NT2/D1 (cell line): Measurements from ENCODE around the gene FRMD8.

Experiments used
- DNase-seq: peaks from one replicate; pipeline ENCODE4 v3.0.0-alpha.2; 2011; ENCODE audit warnings: low read depth, low spot score
- H3K27me3 ChIP-seq: 2 replicates; pipeline ENCODE4 v1.6.0; 2011; ENCODE audit warnings: mild to moderate bottlenecking; ENCODE audit not compliant: insufficient read length, insufficient read depth
- H3K36me3 ChIP-seq: 2 replicates; pipeline ENCODE4 v1.6.1; 2011; ENCODE audit warnings: mild to moderate bottlenecking, low read length, mixed read lengths; ENCODE audit not compliant: insufficient read depth, insufficient read length
- H3K4me1 ChIP-seq: 2 replicates; pipeline ENCODE4 v1.5.1; 2011; ENCODE audit not compliant: insufficient read depth, insufficient read length
- H3K4me3 ChIP-seq: 2 replicates; pipeline ENCODE4 v1.5.1; 2011; ENCODE audit warnings: low read depth; ENCODE audit not compliant: insufficient read length
- H3K9ac ChIP-seq: 2 replicates; pipeline ENCODE4 v1.6.0; 2011; ENCODE audit warnings: low read depth; ENCODE audit not compliant: insufficient read length
- H3K9me3 ChIP-seq: 2 replicates; pipeline ENCODE4 v1.5.1; 2011; ENCODE audit warnings: mild to moderate bottlenecking, low read length; ENCODE audit not compliant: insufficient read depth
- SUZ12 ChIP-seq: IDR thresholded peaks from 2 replicates; pipeline ENCODE4 v1.6.1; 2011; ENCODE audit not compliant: insufficient read length, insufficient read depth; ENCODE audit errors: extremely low read depth
- YY1 ChIP-seq: IDR thresholded peaks from 2 replicates; pipeline ENCODE4 v1.6.1; 2011; ENCODE audit not compliant: insufficient read length, insufficient read depth
- ZNF274 ChIP-seq: IDR thresholded peaks from 2 replicates; pipeline ENCODE4 v1.6.1; 2011; ENCODE audit warnings: mild to moderate bottlenecking, low read depth, low read length

The FRMD8 gene

DNA sequence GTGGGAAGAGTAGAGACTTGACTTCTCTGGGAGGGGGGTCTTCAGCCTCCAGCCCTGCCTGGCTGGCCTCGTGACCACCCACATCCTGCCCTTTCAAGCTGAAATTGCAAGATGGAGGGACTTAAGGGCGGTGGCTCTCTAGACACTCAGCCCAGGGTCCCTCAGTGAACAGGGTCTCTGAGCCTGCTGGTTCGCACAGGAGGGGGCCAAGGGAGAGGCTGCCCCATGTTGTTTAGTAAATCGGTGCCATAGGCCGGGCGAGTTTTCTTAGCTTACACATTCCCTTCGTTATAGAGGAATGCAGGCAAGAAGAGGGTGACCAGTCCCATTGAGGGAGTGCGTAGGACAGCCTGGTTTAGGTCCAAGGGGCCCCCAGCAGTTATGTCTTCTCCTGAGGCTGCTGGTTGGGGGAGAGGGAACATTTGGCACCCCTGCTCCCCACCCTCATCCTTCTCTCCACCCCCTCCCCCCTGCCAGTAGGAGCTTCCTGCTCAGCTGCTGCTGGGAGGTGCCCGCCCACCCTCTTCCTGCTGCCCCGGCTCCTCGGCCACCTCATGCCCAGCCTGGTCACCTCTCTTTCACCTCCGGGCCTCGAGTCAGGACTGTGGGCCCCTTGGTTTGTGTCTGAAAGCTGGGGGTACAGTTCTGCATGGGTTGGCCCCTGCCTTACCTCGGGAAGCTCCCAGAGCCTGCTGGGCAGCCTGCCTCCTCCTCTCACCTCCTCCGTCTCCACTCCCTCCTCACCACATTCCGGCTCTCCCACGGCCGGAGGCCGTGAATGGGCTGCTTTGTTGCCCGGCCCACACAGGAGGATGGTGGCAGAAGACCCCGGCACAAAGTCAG, 3.9 kb downstream of the FRMD8 start:
- Histone ChIP-seq H3K9me3 (no peaks in the 10 kb centered on the region), H3K9ac (peak overlapping the region; percentile 37), H3K4me1 (peaks cover 44% of the 10 kb centered on the region), H3K36me3 (peaks cover 66% of the 10 kb centered on the region), H3K4me3 (no peak overlapping the region), H3K27me3 (no peaks in the 10 kb centered on the region)
- DNase-seq = no peak
- TF ChIP-seq ZNF274 (no peak), SUZ12 (no peak), YY1 (no peak)

DNA sequence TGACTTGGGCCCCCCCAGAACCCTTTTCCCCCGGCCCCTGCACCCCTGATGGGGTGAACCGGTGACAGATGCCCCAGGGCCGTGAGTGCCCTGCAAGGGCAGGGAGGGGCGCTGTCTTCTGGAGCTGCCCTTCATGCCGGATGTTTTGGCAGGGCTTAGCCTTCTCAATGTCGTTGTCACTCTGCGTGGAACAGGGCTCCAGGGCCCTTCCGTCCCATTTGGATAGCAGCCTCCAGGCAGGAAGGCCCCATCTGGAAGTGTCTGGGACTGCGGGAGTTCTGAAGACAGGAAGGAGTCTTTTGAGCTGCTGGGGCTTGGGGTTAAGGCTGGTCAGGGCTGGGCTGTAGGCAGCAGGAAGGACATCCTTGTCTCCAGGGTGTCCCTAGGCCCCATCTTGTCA, 4.6 kb downstream of the FRMD8 start:
- Histone ChIP-seq H3K4me3 (no peak overlapping the region), H3K9me3 (no peaks in the 10 kb centered on the region), H3K4me1 (peaks cover 44% of the 10 kb centered on the region), H3K9ac (peak overlapping the region; percentile 23), H3K36me3 (peaks cover 72% of the 10 kb centered on the region), H3K27me3 (no peaks in the 10 kb centered on the region)
- no peak for TF ChIP-seq YY1
- no peak for TF ChIP-seq SUZ12
- no peak for TF ChIP-seq ZNF274
- peak; percentile 42 for DNase-seq

DNA sequence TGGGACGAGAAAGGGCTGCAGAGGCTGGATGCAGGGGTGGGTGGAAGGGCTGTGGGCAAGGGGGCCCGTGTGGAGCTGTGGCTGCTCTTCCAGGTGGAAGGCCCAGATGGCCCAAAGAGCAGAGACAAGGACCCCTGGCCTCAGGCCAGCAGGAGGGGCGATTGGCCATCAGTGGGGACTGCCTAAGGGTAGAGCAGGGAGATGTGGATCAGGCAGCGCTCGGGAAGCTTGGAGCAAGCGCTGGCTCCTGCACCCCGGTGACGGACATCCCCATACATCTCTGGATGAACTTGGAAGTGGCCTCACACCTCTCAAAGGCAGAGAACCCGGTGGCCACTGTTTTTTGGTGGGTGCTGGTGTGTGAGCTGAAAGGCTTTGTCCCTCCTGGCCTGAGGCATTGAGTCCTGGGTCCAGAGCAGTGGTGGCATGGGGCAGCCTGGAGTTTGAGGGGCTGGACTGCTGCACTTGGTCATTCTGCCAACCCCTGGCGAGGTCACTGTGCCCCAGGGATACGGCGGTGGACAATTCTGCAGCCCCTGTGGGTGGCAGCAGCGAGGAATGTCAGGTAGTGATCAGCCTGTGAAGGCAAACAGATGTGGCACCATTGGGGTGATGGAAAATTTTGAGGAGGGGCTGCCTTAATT, 5.9 kb downstream of the FRMD8 start:
- Histone ChIP-seq H3K9me3 (no peaks in the 10 kb centered on the region), H3K27me3 (no peaks in the 10 kb centered on the region), H3K9ac (no peak overlapping the region), H3K4me1 (peaks cover 44% of the 10 kb centered on the region), H3K4me3 (no peak overlapping the region), H3K36me3 (peaks cover 86% of the 10 kb centered on the region)
- DNase-seq = no peak
- TF ChIP-seq ZNF274 = no peak
- no peak for TF ChIP-seq SUZ12
- no peak for TF ChIP-seq YY1

DNA sequence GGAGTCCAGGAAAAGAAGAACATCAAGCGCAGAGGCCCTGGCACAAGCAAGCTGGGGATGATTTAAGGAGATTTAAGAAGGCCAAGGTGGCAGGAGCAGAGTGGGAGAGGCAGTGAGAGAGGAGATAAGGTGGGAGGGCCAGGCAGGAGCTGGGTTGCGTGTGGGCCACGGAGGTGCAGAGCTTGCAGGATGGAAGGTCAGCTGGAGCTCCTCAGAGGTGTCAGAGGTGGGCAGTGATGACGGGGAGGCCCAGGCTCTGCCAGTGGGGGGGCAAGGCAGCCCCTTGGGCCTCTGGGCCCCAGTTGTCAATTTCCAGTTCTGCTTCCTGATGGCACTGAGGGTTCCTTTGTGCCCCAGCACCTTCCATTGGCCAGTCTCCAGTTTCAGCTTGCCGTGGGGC, 6.5 kb downstream of the FRMD8 start:
- Histone ChIP-seq H3K9me3 (no peaks in the 10 kb centered on the region), H3K36me3 (peaks cover 86% of the 10 kb centered on the region), H3K9ac (no peak overlapping the region), H3K4me1 (peaks cover 43% of the 10 kb centered on the region), H3K27me3 (no peaks in the 10 kb centered on the region), H3K4me3 (no peak overlapping the region)
- DNase-seq = no peak
- TF ChIP-seq SUZ12 (no peak), YY1 (no peak), ZNF274 (no peak)

DNA sequence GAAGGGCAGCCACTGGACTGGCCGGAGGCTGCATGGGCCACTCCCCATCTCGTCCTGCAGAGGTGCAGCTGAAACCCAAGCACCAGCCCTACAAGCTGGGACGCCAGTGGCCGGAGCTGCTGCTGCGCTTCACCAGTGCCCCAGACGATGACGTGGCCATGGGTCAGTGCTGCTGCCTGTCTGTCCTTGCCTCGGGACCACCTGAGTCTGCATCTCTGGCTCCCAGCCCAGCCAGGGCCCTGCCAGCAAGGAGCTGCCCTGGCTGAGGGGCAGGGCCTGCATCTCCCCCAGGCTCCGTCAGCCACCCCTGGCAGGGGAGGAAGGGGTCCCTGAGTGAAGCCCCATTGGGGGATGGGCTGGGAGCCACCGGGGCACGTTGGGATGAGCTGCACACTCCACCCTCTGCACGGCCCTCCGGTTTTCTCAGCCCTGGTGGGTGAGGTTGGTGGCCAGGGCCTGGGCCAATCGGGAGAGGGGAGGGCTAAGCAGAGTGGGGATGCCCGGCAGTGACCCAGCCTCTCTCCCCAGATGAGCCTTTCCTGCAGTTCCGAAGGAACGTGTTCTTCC, 7.2 kb downstream of the FRMD8 start:
- Histone ChIP-seq H3K4me1 (peaks cover 41% of the 10 kb centered on the region), H3K9ac (peak overlapping the region; percentile 34), H3K27me3 (no peaks in the 10 kb centered on the region), H3K36me3 (peaks cover 86% of the 10 kb centered on the region), H3K4me3 (no peak overlapping the region), H3K9me3 (no peaks in the 10 kb centered on the region)
- TF ChIP-seq ZNF274 (no peak), SUZ12 (no peak)
- DNase-seq = no peak

DNA sequence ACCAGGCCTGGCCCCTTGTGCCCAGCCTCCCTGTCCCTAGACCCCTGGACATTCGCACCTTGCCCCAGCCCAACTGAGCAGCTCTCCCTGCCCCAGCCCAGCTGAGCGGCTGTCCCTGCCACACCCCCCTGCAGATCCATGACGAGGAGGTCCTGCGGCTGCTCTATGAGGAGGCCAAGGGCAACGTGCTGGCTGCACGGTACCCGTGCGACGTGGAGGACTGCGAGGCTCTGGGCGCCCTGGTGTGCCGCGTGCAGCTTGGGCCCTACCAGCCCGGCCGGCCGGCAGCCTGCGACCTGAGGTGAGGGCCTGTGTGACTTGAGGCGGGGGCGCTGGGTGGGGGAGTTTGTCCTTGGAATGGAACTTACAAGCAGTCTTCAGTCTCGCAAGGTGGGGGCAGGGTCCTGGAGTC, 7.7 kb downstream of the FRMD8 start:
- DNase-seq = no peak
- Histone ChIP-seq H3K9ac (no peak overlapping the region), H3K9me3 (no peaks in the 10 kb centered on the region), H3K4me1 (peaks cover 41% of the 10 kb centered on the region), H3K27me3 (no peaks in the 10 kb centered on the region), H3K4me3 (no peak overlapping the region), H3K36me3 (peaks cover 84% of the 10 kb centered on the region)
- no peak for TF ChIP-seq SUZ12
- no peak for TF ChIP-seq YY1
- no peak for TF ChIP-seq ZNF274

DNA sequence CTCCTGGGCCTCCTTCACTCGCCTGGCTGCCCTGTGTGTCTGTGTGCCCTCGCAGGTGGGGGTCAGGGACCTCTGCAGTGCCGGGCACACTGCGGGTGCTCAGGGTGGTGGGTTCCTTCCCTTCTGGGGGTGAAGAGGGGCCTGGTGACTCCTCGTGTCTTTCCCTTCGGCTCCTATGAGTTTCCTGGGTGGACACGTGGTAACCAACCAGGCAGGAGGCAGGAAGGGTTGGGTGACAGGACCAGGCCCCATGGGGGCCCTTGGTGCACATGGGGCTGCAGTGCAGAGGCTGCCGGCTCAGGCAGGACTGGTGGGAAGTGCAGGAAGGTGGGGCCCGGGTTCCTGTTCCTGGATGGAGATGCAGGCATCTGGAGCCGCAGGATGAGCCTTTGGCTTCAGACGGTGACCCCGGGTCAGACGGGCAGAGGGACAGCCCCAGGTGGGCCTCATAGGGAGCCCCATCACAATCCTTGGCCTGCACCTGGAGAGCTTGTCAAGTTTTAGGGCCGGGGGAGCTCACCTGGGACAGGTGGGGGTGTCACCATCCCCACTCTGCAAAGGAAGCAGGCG, 9.6 kb downstream of the FRMD8 start:
- H3K4me3 ChIP-seq = no peak overlapping the region
- H3K9ac ChIP-seq = no peak overlapping the region
- peaks cover 37% of the 10 kb centered on the region for H3K4me1 ChIP-seq
- DNase-seq = no peak
- H3K9me3 ChIP-seq = no peaks in the 10 kb centered on the region
- TF ChIP-seq ZNF274 (no peak), SUZ12 (no peak), YY1 (no peak)
- no peaks in the 10 kb centered on the region for H3K27me3 ChIP-seq
- H3K36me3 ChIP-seq = peaks cover 89% of the 10 kb centered on the region
